GM23248 (cell line): ENCODE measurements around the gene RAB35. TPM values are rescaled to one million over a fixed set of nuclear protein-coding genes. Genes with fewer than 3 reads are reported as not detected.

Experiments
- DNase-seq: peaks from one replicate; pipeline ENCODE4 v3.0.0-alpha.2; 2015
- H2AFZ ChIP-seq: fragments of 200-600 bp; sonication (generic); 2 replicates; pipeline ENCODE4 v1.6.1; 2016; ENCODE audit warnings: antibody characterized with exemption
- H3F3A ChIP-seq: fragments of 200-600 bp; sonication (generic); 2 replicates; pipeline ENCODE4 v1.6.1; 2016; ENCODE audit warnings: mild to moderate bottlenecking, antibody characterized with exemption, mixed run types; ENCODE audit not compliant: insufficient read depth
- H3K27ac ChIP-seq: fragments of 200-600 bp; sonication (generic); 2 replicates; pipeline ENCODE4 v1.5.1; 2016; ENCODE audit warnings: mild to moderate bottlenecking
- H3K27me3 ChIP-seq: fragments of 200-600 bp; sonication (generic); replicated peaks from 2 replicates; pipeline ENCODE4 v1.6.1; 2016; ENCODE audit warnings: mild to moderate bottlenecking; ENCODE audit not compliant: insufficient read depth
- H3K36me3 ChIP-seq: fragments of 200-600 bp; sonication (generic); 2 replicates; pipeline ENCODE4 v1.6.1; 2016; ENCODE audit warnings: low read depth, mild to moderate bottlenecking
- H3K4me1 ChIP-seq: fragments of 200-600 bp; sonication (generic); 2 replicates; pipeline ENCODE4 v1.6.1; 2016; ENCODE audit warnings: mild to moderate bottlenecking; ENCODE audit not compliant: insufficient read depth
- H3K4me2 ChIP-seq: fragments of 200-600 bp; sonication (generic); one replicate; pipeline ENCODE4 v1.6.1; 2016; ENCODE audit warnings: mild to moderate bottlenecking; ENCODE audit not compliant: unreplicated experiment
- H3K4me3 ChIP-seq: fragments of 200-600 bp; sonication (generic); 2 replicates; pipeline ENCODE4 v1.5.1; 2016; ENCODE audit warnings: mild to moderate bottlenecking
- H3K79me2 ChIP-seq: fragments of 200-600 bp; sonication (generic); 2 replicates; pipeline ENCODE4 v1.6.1; 2016; ENCODE audit warnings: mild to moderate bottlenecking; ENCODE audit not compliant: insufficient read depth
- H3K9ac ChIP-seq: fragments of 200-600 bp; sonication (generic); 2 replicates; pipeline ENCODE4 v1.6.1; 2016; ENCODE audit warnings: mild to moderate bottlenecking
- H3K9me2 ChIP-seq: fragments of 200-600 bp; sonication (generic); 2 replicates; pipeline ENCODE4 v1.6.1; 2016; ENCODE audit warnings: mixed run types, mild to moderate bottlenecking, moderate library complexity; ENCODE audit not compliant: insufficient read depth
- H3K9me3 ChIP-seq: fragments of 200-600 bp; sonication (generic); one replicate; pipeline ENCODE4 v1.6.1; 2017; ENCODE audit warnings: low read depth
- H4K20me1 ChIP-seq: fragments of 200-600 bp; sonication (generic); 2 replicates; pipeline ENCODE4 v1.6.0; 2016; ENCODE audit not compliant: insufficient read depth
- EZH2 ChIP-seq: fragments of 200-600 bp; sonication (generic); IDR thresholded peaks from 2 replicates; pipeline ENCODE4 v1.6.1; 2018; ENCODE audit warnings: antibody characterized with exemption, mild to moderate bottlenecking; ENCODE audit not compliant: insufficient read depth, poor library complexity, severe bottlenecking
- EZH2phosphoT487 ChIP-seq: fragments of 200-600 bp; sonication (generic); IDR thresholded peaks from 2 replicates; pipeline ENCODE4 v1.6.1; 2018; ENCODE audit warnings: antibody characterized with exemption, moderate library complexity, mild to moderate bottlenecking, low read depth; ENCODE audit not compliant: insufficient read depth
- WGBS, 2 experiments: methylation state at CpG; one replicate each; pipeline ENCODE4 v1.1.6; 2015 to 2017; ENCODE audit warnings: low lambda C conversion rate in 2 of 2, low coverage in 1 of 2; ENCODE audit errors: missing lambda C conversion rate in 2 of 2; 5-methylcytosine and 5-hydroxymethylcytosine counted together
- in situ Hi-C: fragments of 300-500 bp; cut with MboI; formaldehyde crosslinking; loops from 2 replicates; pipeline ENCODE4 v1.15.0; 2020
- polyA plus RNA-seq: library from polyadenylated mRNA; unstranded; fragments of >200 nt; fragmentation: Nextera tagmentation; extraction: Ambion mirVana; gene quantifications from 2 replicates; pipeline ENCODE4 v1.2.1, GENCODE V29; 2016
- total RNA-seq: library from RNA; depleted of rRNA; stranded (reverse); fragments of >200 nt; shearing (Covaris generic); gene quantifications from 2 replicates; pipeline ENCODE4 v1.2.3, GENCODE V29; 2014

RAB35 gene
- total and polyA plus RNA-seq, 2 experiments from 2014 or later: 28.7 to 37.1 TPM

- H2AFZ ChIP-seq: no peak overlapping the region
- H3K9ac ChIP-seq: no peak overlapping the region
- WGBS, 2 experiments: 79 to 88% methylated on average over 1 of the region's 1 CpG
- in situ Hi-C loops: no loop called here
- no peaks in the 10 kb centered on the region for H4K20me1 ChIP-seq
- H3K36me3 ChIP-seq: no peaks in the 10 kb centered on the region
- H3K9me2 ChIP-seq: no peaks in the 10 kb centered on the region
- H3K4me3 ChIP-seq: no peak overlapping the region
- H3K4me1 ChIP-seq: no peaks in the 10 kb centered on the region
- no peaks in the 10 kb centered on the region for H3F3A ChIP-seq
- H3K27ac ChIP-seq: no peak overlapping the region
- peaks cover 47% of the 10 kb centered on the region for H3K27me3 ChIP-seq
- no peaks in the 10 kb centered on the region for H3K9me3 ChIP-seq
- H3K4me2 ChIP-seq: no peak overlapping the region
- TF ChIP-seq EZH2: no peak
- no peak for TF ChIP-seq EZH2phosphoT487
- DNase-seq: no peak
- H3K79me2 ChIP-seq: no peaks in the 10 kb centered on the region
Observed at GRCh38 chr12:120060196-120060595, 56.4 kb downstream of the RAB35 start.

- DNase-seq: no peak
- Histone ChIP-seq H3K79me2 (no peaks in the 10 kb centered on the region), H3K4me1 (no peaks in the 10 kb centered on the region), H3F3A (no peaks in the 10 kb centered on the region), H3K27me3 (peaks cover 17% of the 10 kb centered on the region), H3K4me3 (no peak overlapping the region), H3K36me3 (no peaks in the 10 kb centered on the region), H3K27ac (no peak overlapping the region), H3K4me2 (no peak overlapping the region), H3K9ac (no peak overlapping the region), H3K9me3 (no peaks in the 10 kb centered on the region), H4K20me1 (no peaks in the 10 kb centered on the region), H3K9me2 (no peaks in the 10 kb centered on the region), H2AFZ (no peak overlapping the region)
- WGBS, 2 experiments: 44 to 68% methylated on average over 5 of the region's 5 CpGs
- in situ Hi-C loops: no loop called here
- TF ChIP-seq EZH2phosphoT487: no peak
- TF ChIP-seq EZH2: no peak
Observed at GRCh38 chr12:120056739-120057138, 59.8 kb downstream of the RAB35 start.

- Histone ChIP-seq H3K79me2 (no peaks in the 10 kb centered on the region), H3K9me3 (no peaks in the 10 kb centered on the region), H3K4me3 (no peak overlapping the region), H3K36me3 (no peaks in the 10 kb centered on the region), H3K9me2 (no peaks in the 10 kb centered on the region), H3K4me2 (no peak overlapping the region), H3K27me3 (peaks cover 3% of the 10 kb centered on the region; the same call in 1 of the 2 replicates), H3K27ac (no peak overlapping the region), H3F3A (no peaks in the 10 kb centered on the region), H3K9ac (no peak overlapping the region), H4K20me1 (no peaks in the 10 kb centered on the region), H3K4me1 (no peaks in the 10 kb centered on the region), H2AFZ (no peak overlapping the region)
- WGBS, 2 experiments: 51 to 54% methylated on average over 2 of the region's 2 CpGs
- in situ Hi-C loops: no loop called here
- no peak for DNase-seq
- TF ChIP-seq EZH2phosphoT487: no peak
- no peak for TF ChIP-seq EZH2
Observed at GRCh38 chr12:120055231-120056000, 61.1 kb downstream of the RAB35 start.

GRCh38 chr12:120054293-120054692 lies 62.3 kb downstream of the RAB35 start:
- Histone ChIP-seq H3K79me2 (no peaks in the 10 kb centered on the region), H3K27ac (no peak overlapping the region), H3K4me1 (no peaks in the 10 kb centered on the region), H3K4me2 (no peak overlapping the region), H3K27me3 (no peaks in the 10 kb centered on the region), H4K20me1 (no peaks in the 10 kb centered on the region), H3K9ac (no peak overlapping the region), H3K36me3 (no peaks in the 10 kb centered on the region), H3K4me3 (no peak overlapping the region), H2AFZ (no peak overlapping the region), H3F3A (no peaks in the 10 kb centered on the region), H3K9me2 (no peaks in the 10 kb centered on the region), H3K9me3 (no peaks in the 10 kb centered on the region)
- TF ChIP-seq EZH2phosphoT487: no peak
- no peak for TF ChIP-seq EZH2
- no peak for DNase-seq
- WGBS, 2 experiments: 57 to 78% methylated on average over 4 of the region's 4 CpGs
- in situ Hi-C loops: no loop called here
